Activated CD4-positive, CD25-positive, alpha-beta regulatory T cell treated with anti-CD3 and anti-CD28 coated beads, Interleukin-2, amount 50 U/mL, for 16 hours (primary cell): ENCODE results near the gene MYH3.

Source experiments
- DNase-seq: peaks from one replicate; pipeline ENCODE4 v3.0.0-alpha.2; 2020; ENCODE audit warnings: low read depth, low spot score

Gene MYH3

GRCh38 chr17:10649602-10650001, 7.5 kb downstream of the MYH3 start:
- DNase-seq, result no peak

GRCh38 chr17:10648956-10649355, 8.2 kb downstream of the MYH3 start:
- no peak for DNase-seq

DNA sequence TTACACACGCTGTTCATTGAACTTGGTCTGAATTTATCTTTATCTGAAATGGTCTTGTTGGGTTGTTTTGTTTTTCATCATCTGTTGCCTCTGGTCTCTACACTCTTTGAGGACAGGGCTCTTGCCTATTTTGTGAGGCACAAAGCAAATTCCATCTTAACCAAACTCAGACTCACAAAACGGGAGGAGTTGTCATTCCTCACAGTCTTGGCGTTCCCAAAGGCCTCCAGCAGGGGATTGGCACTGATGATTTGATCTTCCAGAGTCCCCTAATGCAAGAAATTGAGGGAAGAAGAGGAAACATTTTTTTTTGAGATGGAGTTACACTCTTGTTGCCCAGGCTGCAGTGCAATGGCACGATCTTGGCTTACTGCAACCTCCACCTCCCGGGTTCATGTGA, 8.7 kb downstream of the MYH3 start:
- DNase-seq, result no peak

- DNase-seq, result peak; percentile 48
Observed at GRCh38 chr17:10646392-10646990, 10.6 kb downstream of the MYH3 start.

DNA sequence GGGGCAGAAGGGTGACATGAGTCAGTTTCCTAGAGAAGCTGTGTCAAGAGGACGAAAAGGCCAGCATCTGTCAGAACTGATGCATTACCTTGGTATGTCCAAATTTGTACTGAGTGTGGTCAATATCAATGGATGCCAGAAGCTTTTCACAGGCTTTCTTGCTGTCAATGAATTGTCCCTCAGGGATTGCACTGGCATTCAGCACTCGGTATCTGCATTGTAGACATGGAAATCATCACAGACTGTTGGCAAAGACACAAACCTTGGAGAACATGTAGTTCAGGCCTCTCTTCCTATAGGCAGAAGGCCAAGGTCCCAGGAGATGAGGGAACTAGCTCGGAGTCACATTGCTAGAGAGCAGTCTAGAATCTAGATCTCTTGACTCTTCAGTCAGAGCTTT, 16.6 kb downstream of the MYH3 start:
- no peak for DNase-seq

DNA sequence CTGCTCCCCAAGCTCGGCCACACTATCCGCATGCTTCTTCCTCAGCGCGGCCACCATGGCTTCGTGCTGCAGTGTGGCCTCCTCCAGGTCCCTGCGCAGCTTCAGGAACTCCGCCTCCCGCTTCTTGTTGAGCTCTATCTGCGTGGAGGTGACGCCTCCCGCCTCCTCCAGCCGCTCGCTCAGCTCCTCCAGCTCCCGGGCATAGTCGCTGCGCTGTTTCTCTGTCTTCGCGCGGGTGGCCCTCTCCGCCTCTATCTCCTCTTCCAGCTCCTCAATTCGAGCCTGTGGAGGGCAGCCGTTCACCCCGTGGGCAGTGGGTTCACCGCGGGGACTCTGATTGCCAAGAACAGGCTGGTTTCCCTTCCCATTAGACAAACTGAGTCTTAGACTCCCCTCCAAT, 19.0 kb downstream of the MYH3 start:
- no peak for DNase-seq

GRCh38 chr17:10635290-10635689, 21.8 kb downstream of the MYH3 start:
- no peak for DNase-seq

- DNase-seq, result no peak
Observed at GRCh38 chr17:10633738-10634379, 23.2 kb downstream of the MYH3 start.

DNA sequence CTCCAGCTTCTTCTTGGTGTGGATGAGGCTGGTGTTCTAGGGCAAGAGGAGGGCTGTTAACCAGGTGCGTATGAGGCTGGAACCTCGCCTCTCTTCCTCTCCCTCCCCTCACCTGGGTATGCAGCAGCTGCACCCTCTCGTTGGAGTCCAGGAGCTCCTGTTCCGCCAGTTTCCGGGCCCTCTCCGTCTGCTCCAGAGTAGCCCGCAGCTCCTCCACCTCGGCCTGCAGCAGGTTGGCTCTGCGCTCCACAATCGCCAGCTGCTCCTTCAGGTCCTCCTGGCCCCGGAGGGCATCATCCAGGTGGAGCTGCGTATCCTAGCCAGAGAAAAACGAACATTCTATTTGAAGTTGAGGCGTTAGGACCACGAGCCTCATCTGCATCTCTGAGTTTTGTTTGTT, 25.4 kb downstream of the MYH3 start:
- no peak for DNase-seq

GRCh38 chr17:10631048-10631700, 25.9 kb downstream of the MYH3 start:
- no peak for DNase-seq

DNA sequence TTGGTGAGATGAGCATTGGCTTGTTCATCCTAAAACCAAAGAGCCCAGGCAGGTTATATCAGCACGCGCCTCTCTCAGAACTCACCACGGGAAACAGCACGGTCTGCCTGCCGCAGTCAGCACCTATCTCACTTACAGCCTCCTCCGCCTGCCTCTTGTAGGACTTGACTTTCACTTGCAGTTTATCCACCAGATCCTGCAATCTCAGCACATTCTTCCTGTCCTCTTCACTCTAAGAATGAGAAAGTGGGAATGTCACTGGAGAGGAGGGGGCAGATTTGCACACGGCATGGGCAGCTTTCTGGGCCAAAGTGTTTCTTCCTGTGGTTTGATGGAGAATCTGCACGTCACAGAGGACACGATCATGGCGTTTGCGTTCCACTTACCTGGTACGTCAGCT, 27.4 kb downstream of the MYH3 start:
- DNase-seq, result no peak

DNA sequence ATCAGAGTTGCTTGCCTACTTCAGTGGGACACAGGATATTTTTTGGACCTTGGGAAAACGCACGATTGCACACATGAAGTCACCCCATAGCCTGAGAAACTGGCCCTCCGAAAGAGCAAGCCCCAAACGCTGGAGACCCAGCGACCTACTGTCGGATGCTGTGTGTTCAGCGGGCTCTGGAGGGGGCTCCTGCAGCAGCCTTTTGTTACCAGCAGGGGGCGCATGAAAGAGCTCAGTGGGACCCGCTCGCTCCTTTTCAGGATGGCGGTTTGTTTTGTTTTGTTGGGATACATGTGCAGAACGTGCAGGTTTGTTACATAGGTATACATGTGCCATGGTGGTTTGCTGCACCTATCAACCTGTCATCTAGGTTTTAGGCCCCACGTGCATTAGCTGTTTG, 28.4 kb downstream of the MYH3 start:
- no peak for DNase-seq

DNA sequence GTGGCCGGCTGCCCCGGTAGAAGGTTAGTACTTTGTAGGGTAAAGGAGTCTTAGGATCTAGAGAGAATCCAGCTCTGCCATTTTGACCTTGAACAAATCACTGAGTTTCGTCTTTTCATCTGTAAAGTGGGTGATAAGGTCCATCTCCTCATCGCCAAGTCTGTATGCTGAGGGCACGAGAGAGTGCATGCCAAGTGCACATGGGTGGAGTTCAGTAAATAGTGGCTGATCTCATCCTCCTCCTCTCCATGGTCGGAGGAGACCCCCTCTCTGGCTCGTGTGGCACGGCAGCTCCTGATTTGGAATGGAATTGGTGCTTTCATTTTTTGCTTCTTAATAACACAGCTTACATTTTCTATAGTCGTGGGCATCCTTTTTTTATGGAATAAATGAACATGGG, 30.7 kb downstream of the MYH3 start:
- no peak for DNase-seq

- no peak for DNase-seq
Observed at GRCh38 chr17:10624969-10625368, 32.1 kb downstream of the MYH3 start.

GRCh38 chr17:10623737-10624338, 33.3 kb downstream of the MYH3 start:
- DNase-seq, result no peak

DNA sequence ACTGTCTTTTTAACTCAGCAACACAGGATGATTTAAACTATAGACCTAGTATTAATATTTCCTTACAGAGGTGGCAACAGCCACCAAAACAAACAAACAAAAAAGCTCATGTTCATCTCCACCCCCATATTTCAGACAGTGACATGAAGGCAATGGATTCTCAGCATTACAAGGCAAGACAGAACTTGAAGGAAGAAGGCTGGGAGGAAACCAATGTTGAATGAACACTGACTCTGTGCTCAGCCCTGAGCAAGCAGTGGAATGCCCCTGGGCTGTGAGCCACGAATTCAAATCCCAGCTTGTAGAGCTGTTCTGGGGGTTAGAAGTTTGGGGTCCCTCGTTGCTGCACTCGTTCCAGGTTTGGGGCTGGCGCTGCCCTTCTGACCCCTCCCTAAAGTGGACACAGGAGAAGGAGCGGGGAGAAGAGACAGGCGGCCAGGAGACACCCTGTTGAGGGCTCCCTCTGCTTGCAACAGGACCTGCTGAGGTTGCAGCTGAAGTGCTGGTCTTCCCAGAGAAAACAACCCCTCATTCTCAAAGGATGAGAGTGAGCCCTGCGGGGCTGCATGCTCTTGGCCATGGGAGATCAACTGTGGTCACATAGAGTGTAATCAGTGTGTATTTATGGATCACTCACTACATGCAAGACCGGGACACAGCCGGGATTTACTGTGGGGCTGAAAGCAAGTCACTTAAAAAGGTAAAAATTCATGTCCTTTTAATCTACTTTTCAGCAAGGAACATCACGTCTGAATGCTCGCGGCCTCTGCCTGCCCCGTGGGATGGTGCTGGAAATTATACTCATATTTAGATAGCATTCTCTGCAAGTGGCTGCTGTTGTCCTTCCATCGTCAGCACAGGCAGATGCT, 34.3 kb downstream of the MYH3 start:
- no peak for DNase-seq

- no peak for DNase-seq
Observed at GRCh38 chr17:10621397-10621796, 35.7 kb downstream of the MYH3 start.

GRCh38 chr17:10620823-10621222, 36.3 kb downstream of the MYH3 start:
- no peak for DNase-seq

GRCh38 chr17:10618202-10618635, 38.9 kb downstream of the MYH3 start:
- peak; percentile 23 for DNase-seq

DNA sequence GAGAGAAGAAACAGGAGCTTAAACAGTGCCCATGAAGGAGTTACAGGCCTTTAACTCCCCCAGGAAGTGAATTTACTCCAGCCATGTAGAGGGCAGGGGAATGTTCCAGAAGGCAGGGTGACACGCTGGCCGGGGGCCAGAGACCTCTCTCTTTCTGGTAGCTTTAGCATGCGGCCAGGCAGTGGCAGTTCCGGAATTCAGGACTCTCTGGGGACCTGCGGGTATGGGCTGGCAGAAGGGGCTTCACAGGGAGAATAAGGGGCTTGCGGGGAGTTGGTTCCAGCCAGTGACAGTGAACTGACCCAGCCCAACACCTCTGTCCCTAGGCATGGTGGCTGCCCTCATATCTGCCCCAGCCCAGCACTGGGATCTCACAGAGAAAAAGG, 40.0 kb downstream of the MYH3 start:
- no peak for DNase-seq

GRCh38 chr17:10616502-10617119, 40.5 kb downstream of the MYH3 start:
- DNase-seq, result peak; percentile 45
